GM19455 (cell line): ENCODE measurements around the gene ZNF182.
"Not testable (repeated sequence)": the region's sequence is repeated elsewhere in the genome, so short reads cannot be mapped to it uniquely, and the experiment has no call there.

Experiments used
- ATAC-seq: cut with Tn5 transposase; IDR thresholded peaks from one replicate; pipeline ENCODE4 v1.9.1; 2021; ENCODE audit not compliant: unreplicated experiment

Gene ZNF182

GRCh38 chrX:48003758-48004457 is at the start of gene ZNF182:
TSS of gene ZNF182 (minus strand) at chrX:48003989. CDS start at chrX:48002609, 1,380 bp downstream.
- peak; percentile 87 for ATAC-seq

- no peak for ATAC-seq
Measured at GRCh38 chrX:48046846-48047245, 43.1 kb upstream of the ZNF182 start.

- ATAC-seq, result no peak
Measured at GRCh38 chrX:48045410-48046311, 41.9 kb upstream of the ZNF182 start.

- no peak for ATAC-seq
Measured at GRCh38 chrX:48043056-48043455, 39.3 kb upstream of the ZNF182 start.

GRCh38 chrX:48035891-48036290 is 32.1 kb upstream of the ZNF182 start:
- ATAC-seq, result no peak

GRCh38 chrX:48030641-48031173 is 26.9 kb upstream of the ZNF182 start:
- not testable (repeated sequence) for ATAC-seq

GRCh38 chrX:48030237-48030636 is 26.4 kb upstream of the ZNF182 start:
- ATAC-seq, result no peak

GRCh38 chrX:48028091-48028490 is 24.3 kb upstream of the ZNF182 start:
- no peak for ATAC-seq

- ATAC-seq, result not testable (repeated sequence)
Measured at GRCh38 chrX:48027545-48027944, 23.8 kb upstream of the ZNF182 start.

GRCh38 chrX:48025561-48025960 is 21.8 kb upstream of the ZNF182 start:
- ATAC-seq, result no peak

GRCh38 chrX:48022738-48023137 is 18.9 kb upstream of the ZNF182 start:
- ATAC-seq, result no peak

GRCh38 chrX:48022100-48022499 is 18.3 kb upstream of the ZNF182 start:
- no peak for ATAC-seq

GRCh38 chrX:48021026-48021900 is 17.5 kb upstream of the ZNF182 start:
- peak; percentile 75 for ATAC-seq

- ATAC-seq, result not testable (repeated sequence)
Measured at GRCh38 chrX:48020472-48020871, 16.7 kb upstream of the ZNF182 start.

GRCh38 chrX:48019892-48020291 is 16.1 kb upstream of the ZNF182 start:
- ATAC-seq, result not testable (repeated sequence)

- not testable (repeated sequence) for ATAC-seq
Measured at GRCh38 chrX:48016583-48017310, 13.0 kb upstream of the ZNF182 start.

GRCh38 chrX:48009445-48009960 is 5.7 kb upstream of the ZNF182 start:
- not testable (repeated sequence) for ATAC-seq

GRCh38 chrX:48006688-48007087 is 2.9 kb upstream of the ZNF182 start, which contains the start of gene SPACA5:
TSS of gene SPACA5 (plus strand) at chrX:48006988. CDS start at chrX:48007803, 815 bp downstream.
- ATAC-seq, result not testable (repeated sequence)

- ATAC-seq, result no peak
Measured at GRCh38 chrX:48003367-48003757, 427 bp downstream of the ZNF182 start.

GRCh38 chrX:48002929-48003328 is 860 bp downstream of the ZNF182 start:
- ATAC-seq, result no peak
